Activated naive CD4-positive, alpha-beta T cell treated with anti-CD3 and anti-CD28 coated beads, Interleukin-2, amount 10 ng/mL, durations not matched to agents 7 days and 5 days (primary cell): Measurements from ENCODE around the gene KCNMA1.

Source experiments
- CTCF ChIA-PET: fragments of 350-600 bp; sonication (Branson Sonifier 250); formaldehyde crosslinking; loops from one replicate; lab custom pipeline; 2021; ENCODE audit warnings: antibody characterized with exemption; lab: Charles Lee
- DNase-seq: peaks from one replicate; pipeline ENCODE4 v3.0.0-alpha.2; 2020
- H3K27ac Mint-ChIP-seq: one replicate; pipeline ENCODE4 v1.8.0; 2021; ENCODE audit warnings: mild to moderate bottlenecking, moderate library complexity, mixed read lengths
- H3K27me3 Mint-ChIP-seq: one replicate; pipeline ENCODE4 v1.8.0; 2021; ENCODE audit warnings: mild to moderate bottlenecking, mixed read lengths
- H3K36me3 Mint-ChIP-seq: one replicate; pipeline ENCODE4 v1.8.0; 2021; ENCODE audit warnings: mixed read lengths
- H3K4me1 Mint-ChIP-seq: one replicate; pipeline ENCODE4 v1.8.0; 2021; ENCODE audit warnings: mixed read lengths
- H3K4me3 Mint-ChIP-seq: one replicate; pipeline ENCODE4 v1.8.0; 2021; ENCODE audit warnings: mild to moderate bottlenecking, moderate library complexity, mixed read lengths
- H3K9me3 Mint-ChIP-seq: one replicate; pipeline ENCODE4 v1.8.0; 2021; ENCODE audit warnings: mixed read lengths

The KCNMA1 gene

DNA sequence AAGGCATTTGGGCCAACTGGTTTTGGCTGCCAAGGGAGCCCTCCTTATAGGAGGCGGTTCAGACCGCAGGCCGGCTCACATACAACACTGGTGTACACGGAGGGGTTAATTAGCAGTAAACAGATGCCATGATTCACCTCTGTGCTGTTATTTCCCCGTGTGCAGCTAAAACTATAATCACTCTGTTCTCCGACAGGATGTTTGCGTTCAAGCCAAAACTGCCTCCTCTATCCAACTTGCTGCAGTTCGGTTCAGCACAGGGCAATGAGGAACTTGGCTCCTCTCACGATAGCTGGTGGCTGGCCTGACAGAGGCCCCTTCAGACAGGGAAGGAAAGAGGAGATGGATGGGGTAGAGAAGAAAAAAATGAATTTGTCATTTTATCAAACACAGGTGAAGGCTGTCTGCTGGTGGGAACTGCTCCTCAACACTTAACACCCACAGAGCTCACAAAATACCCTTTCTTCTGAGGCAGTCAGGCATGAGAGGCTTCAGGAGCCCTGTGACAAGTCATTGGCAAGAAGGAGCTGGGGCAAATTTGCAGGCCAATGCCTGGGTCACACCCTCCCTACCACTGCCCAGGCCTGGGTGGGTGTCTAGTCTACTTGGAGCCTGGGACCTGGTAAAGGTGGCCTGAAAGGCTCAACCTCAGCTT is 24.0 kb downstream of the KCNMA1 start:
- H3K4me3 Mint-ChIP-seq: no peak overlapping the region
- H3K4me1 Mint-ChIP-seq: no peaks in the 10 kb centered on the region
- DNase-seq: no peak
- H3K27ac Mint-ChIP-seq: no peak overlapping the region
- H3K27me3 Mint-ChIP-seq: peaks cover 6% of the 10 kb centered on the region
- H3K36me3 Mint-ChIP-seq: no peaks in the 10 kb centered on the region
- H3K9me3 Mint-ChIP-seq: no peaks in the 10 kb centered on the region
- CTCF ChIA-PET: no interaction called here

DNA sequence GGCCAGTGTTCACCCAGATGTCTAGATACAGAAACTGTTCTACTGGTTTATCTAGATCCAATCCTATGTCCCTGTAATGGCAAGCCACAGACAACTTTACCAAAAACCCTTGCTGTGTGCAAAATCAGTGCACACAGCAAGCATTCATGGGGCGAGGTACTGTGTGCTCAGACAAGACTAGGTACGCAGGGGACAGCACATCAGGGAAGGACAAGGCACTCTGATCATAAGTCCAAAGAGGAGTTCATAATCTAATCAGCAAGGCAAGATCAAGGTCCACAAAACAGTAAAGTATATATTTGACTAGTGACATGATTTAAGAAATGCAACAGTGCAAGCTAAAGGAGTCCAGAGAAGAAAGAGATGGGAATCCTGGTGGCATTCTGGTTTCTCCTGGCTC is 25.9 kb downstream of the KCNMA1 start:
- H3K4me1 Mint-ChIP-seq: no peaks in the 10 kb centered on the region
- H3K4me3 Mint-ChIP-seq: no peak overlapping the region
- H3K36me3 Mint-ChIP-seq: no peaks in the 10 kb centered on the region
- CTCF ChIA-PET: no interaction called here
- peaks cover 6% of the 10 kb centered on the region for H3K27me3 Mint-ChIP-seq
- H3K9me3 Mint-ChIP-seq: no peaks in the 10 kb centered on the region
- DNase-seq: no peak
- H3K27ac Mint-ChIP-seq: no peak overlapping the region

DNA sequence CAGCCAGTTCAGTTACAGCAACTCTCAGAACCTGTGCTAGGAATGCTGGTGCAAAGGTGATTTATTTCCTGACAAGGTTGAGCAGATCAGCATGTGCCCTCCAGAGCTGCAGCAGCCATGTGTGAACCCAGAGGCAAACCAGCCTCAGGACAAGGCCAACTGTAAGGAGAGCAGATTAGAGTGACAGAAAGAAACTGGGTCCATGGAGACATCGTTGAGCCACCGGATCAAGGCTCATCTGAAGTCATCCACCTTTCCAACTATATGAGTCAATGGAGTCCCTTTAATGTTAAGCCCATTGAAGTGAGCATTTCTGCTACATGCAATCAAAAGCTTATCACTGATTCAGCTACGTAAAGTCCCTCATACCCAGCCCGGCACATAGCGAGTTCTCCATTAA is 26.4 kb downstream of the KCNMA1 start:
- H3K9me3 Mint-ChIP-seq: no peaks in the 10 kb centered on the region
- CTCF ChIA-PET: no interaction called here
- no peak overlapping the region for H3K4me3 Mint-ChIP-seq
- no peaks in the 10 kb centered on the region for H3K36me3 Mint-ChIP-seq
- no peak overlapping the region for H3K27ac Mint-ChIP-seq
- H3K27me3 Mint-ChIP-seq: peaks cover 6% of the 10 kb centered on the region
- no peaks in the 10 kb centered on the region for H3K4me1 Mint-ChIP-seq
- no peak for DNase-seq

DNA sequence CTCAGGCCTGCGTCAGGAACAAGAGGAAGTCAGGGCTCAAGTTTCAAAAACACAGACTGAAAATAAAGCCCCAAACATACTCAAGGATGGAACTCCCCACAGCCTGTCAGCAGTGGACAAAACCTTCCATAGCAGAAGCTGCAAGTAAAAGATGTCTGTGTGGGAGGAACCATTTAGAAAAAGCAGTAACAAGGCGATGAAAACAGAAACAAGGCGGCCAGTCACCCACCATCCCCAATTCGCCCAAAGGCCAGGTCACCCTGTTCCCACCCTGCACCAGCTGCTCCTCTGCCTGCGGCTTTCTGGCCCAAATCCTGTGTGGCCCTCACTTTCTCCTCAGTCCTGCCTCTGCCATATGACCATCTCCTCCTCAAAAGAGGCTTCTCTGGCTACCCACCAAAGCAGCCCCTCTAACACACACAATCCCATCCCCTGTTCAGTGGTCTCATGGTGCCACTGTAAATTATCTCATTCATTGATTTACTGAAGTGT is 27.8 kb downstream of the KCNMA1 start:
- Mint-ChIP-seq H3K4me3 (no peak overlapping the region), H3K36me3 (no peaks in the 10 kb centered on the region), H3K27me3 (peaks cover 6% of the 10 kb centered on the region), H3K4me1 (no peaks in the 10 kb centered on the region), H3K9me3 (no peaks in the 10 kb centered on the region), H3K27ac (no peak overlapping the region)
- CTCF ChIA-PET: interaction anchor here (0.7 kb wide), 1 partner anchor 9 kb away, joined by 4 read pairs; no protein-coding TSS in a partner anchor
- DNase-seq: no peak

DNA sequence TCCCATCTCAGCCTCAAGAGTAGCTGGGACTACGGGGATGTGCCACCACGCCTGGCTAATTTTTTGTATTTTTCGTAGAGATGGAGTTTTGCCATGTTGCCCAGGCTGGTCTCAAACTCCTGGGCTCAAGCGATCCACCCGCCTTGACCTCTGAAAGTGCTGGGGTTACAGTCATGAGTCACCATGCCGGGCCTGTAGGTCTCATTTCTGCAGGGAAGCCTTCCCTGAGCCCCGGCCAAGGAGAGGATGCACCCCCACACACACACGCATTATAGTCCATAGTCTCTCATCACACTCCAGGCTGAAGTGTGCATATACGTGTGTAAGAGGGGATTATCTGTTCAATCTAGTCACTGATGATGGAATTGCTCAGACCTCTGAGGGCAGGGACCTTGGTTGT is 29.3 kb downstream of the KCNMA1 start:
- Mint-ChIP-seq H3K27me3 (peaks cover 6% of the 10 kb centered on the region), H3K9me3 (no peaks in the 10 kb centered on the region), H3K36me3 (no peaks in the 10 kb centered on the region), H3K4me1 (peaks cover 9% of the 10 kb centered on the region), H3K4me3 (no peak overlapping the region), H3K27ac (no peak overlapping the region)
- CTCF ChIA-PET: no interaction called here
- DNase-seq: no peak

DNA sequence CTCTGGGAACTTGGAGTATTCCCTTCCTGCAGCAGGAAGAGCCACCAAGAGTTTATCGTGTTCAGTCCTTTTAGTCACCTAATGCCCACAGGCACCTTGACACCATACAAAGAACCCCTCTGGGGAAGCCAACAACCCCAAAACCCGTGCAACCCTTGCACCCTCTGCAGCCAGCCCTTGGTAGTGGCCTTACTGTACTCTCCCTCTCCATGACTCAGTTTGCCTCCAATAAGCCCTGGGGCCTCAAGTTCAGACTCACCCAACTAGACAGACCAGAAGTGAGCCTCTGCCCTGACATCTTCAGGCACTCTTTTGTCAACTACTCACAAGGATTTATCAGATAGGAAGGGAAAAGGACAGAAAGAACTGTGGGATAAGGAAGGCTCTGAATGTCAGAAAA is 30.9 kb downstream of the KCNMA1 start:
- H3K4me3 Mint-ChIP-seq: no peak overlapping the region
- no peak for DNase-seq
- no peaks in the 10 kb centered on the region for H3K9me3 Mint-ChIP-seq
- peaks cover 10% of the 10 kb centered on the region for H3K27me3 Mint-ChIP-seq
- CTCF ChIA-PET: no interaction called here
- H3K4me1 Mint-ChIP-seq: peaks cover 16% of the 10 kb centered on the region
- no peaks in the 10 kb centered on the region for H3K36me3 Mint-ChIP-seq
- no peak overlapping the region for H3K27ac Mint-ChIP-seq

DNA sequence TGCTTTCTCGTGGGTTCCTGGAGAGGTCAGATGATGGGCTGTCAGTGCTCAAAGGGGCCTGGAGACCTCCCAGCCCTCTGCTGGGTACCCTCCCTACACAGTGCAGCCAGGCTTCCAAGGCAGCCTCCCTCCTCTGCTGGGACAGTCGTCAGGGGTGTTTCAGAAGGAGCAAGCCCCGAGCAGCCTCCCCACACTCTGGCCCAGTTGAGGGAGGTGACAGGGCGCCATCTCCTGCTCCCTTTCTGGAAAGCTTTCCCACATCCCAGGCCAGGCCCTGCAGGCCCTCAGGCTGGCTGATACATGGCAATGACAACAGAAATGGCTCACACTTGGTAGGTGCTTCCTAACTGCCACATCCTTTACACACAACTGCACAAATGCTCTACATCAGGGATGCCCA is 32.1 kb downstream of the KCNMA1 start:
- CTCF ChIA-PET: no interaction called here
- Mint-ChIP-seq H3K27ac (no peak overlapping the region), H3K4me3 (no peak overlapping the region), H3K4me1 (peaks cover 16% of the 10 kb centered on the region), H3K36me3 (no peaks in the 10 kb centered on the region), H3K9me3 (no peaks in the 10 kb centered on the region), H3K27me3 (peaks cover 10% of the 10 kb centered on the region)
- no peak for DNase-seq

DNA sequence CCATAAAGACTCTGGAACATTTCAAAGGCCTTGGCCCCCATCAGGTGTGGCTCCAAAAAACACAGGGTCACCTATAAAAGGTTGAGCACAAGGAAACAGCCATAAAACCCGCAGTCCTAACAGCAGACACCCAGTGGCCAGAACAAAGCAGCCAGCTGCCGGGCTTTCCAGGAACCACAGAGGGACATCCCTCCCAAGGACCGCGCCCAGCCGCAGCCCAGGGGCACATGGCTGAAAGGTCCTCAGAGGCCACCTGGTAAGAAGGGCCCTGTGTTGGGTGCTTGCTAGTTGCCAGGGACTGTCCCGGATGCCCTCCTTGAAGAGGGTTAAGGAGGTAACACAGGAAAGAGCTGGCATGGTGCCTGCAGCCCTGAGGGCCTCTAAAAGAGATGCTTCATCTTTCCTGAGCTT is 32.7 kb downstream of the KCNMA1 start:
- Mint-ChIP-seq H3K27me3 (peaks cover 5% of the 10 kb centered on the region), H3K36me3 (no peaks in the 10 kb centered on the region), H3K4me1 (peaks cover 16% of the 10 kb centered on the region), H3K4me3 (no peak overlapping the region), H3K9me3 (no peaks in the 10 kb centered on the region), H3K27ac (no peak overlapping the region)
- DNase-seq: no peak
- CTCF ChIA-PET: no interaction called here

DNA sequence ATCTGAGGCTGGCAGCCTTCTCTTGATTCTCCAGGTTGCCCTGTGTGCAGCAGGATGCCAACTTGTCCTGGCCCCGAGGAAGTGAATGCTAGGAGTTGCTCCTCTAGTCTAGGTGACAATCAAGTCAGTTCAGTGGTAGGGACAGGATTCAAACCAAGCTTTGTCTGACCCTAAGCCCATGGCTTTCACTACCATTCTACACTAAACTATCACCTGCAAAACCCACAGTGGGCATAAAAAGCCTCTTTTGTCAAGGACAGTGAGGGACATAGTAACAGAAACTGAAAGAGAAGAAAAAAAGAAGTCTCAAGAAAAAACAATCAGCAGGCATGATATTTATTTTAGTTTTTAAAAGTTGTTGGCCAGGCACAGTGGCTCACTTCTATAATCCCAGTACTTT is 33.5 kb downstream of the KCNMA1 start:
- Mint-ChIP-seq H3K27me3 (peaks cover 4% of the 10 kb centered on the region), H3K4me1 (peaks cover 16% of the 10 kb centered on the region), H3K4me3 (no peak overlapping the region), H3K36me3 (no peaks in the 10 kb centered on the region), H3K27ac (no peak overlapping the region), H3K9me3 (no peaks in the 10 kb centered on the region)
- DNase-seq: no peak
- CTCF ChIA-PET: no interaction called here

DNA sequence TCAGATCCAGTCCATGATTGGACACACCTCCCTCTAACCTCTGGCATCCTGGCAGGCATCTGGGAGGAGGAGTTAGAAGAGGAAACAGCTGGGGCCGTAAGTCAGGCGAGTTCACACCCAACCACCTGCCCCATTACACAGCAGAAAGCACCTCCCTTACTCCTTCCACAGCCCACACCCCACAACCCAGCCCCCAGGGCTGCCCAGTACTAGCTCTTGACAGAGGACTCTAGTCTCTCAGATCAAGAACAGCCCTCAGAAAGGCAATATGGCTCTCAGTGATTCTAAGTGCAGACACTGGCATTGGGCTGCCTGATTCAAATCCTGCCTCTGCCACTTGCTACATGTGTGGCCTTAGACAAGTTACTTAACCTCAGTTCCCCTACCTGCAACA is 34.1 kb downstream of the KCNMA1 start:
- H3K36me3 Mint-ChIP-seq: no peaks in the 10 kb centered on the region
- H3K27me3 Mint-ChIP-seq: peaks cover 4% of the 10 kb centered on the region
- CTCF ChIA-PET: no interaction called here
- no peak for DNase-seq
- H3K27ac Mint-ChIP-seq: no peak overlapping the region
- no peaks in the 10 kb centered on the region for H3K9me3 Mint-ChIP-seq
- peaks cover 16% of the 10 kb centered on the region for H3K4me1 Mint-ChIP-seq
- no peak overlapping the region for H3K4me3 Mint-ChIP-seq

DNA sequence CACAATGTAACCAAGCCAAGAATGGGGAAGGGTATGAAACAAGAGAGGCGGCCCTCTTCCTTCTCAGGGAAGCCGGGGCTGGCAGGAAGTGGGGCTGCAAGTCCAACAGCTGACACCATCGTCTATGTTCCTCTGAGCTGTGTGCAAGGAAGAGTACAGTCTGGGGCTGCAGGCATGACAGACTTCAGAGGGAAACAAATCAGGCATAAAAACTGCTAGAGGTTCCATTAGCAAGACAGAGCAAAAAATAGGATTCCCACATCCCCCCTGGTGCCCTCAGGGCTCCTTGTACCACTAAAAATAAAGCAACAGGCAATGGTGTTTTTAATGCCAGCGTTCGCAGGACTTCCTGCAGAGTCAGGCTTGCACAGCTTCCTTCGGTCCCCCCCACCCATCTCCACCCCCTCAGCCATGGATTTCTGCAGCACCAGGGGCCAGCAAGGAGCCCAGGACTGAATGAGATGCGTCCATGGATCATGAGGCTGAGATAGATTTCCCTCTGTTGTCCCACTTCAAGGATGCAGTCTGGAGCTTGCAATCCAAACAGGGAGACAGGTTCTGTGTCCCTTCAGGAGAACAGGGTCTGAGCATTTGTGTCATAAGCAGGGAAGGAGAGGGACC is 34.6 kb downstream of the KCNMA1 start:
- Mint-ChIP-seq H3K9me3 (no peaks in the 10 kb centered on the region), H3K4me1 (peaks cover 16% of the 10 kb centered on the region), H3K27me3 (peaks cover 4% of the 10 kb centered on the region), H3K36me3 (no peaks in the 10 kb centered on the region), H3K4me3 (no peak overlapping the region), H3K27ac (no peak overlapping the region)
- CTCF ChIA-PET: no interaction called here
- DNase-seq: no peak

DNA sequence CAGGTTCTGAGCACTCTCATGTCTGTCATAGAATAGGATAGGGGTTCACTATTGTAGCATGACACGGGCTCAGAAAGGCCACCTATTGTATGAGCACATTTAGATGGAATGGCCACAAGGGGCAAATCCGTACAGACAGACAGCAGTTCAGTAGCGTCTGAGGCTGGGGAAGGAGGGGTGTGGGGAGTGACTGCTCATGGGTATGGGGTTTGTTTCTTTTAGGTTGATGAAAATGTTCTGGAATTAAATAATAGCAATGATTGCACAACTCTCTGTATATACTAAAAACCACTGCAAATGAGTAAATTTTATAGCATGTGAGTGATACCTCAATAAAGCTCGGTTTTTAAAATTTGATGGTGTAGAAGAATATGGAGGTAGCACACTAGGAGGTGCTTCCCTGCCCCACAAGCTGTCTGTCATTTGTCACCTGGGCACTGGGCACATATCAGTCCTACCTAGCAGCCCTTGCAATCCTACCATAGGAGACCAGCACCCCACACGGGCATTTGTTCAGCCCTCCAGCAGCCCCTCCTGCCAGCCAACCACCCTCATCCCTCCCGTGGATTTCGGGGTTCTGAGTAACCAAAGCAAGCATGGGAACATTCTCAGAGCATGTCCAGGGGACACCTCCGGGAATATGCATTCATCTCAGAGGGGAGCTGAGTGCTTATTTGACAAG is 35.2 kb downstream of the KCNMA1 start:
- CTCF ChIA-PET: no interaction called here
- no peaks in the 10 kb centered on the region for H3K9me3 Mint-ChIP-seq
- peaks cover 16% of the 10 kb centered on the region for H3K4me1 Mint-ChIP-seq
- H3K27me3 Mint-ChIP-seq: peaks cover 7% of the 10 kb centered on the region
- H3K27ac Mint-ChIP-seq: no peak overlapping the region
- no peak for DNase-seq
- no peak overlapping the region for H3K4me3 Mint-ChIP-seq
- no peaks in the 10 kb centered on the region for H3K36me3 Mint-ChIP-seq

DNA sequence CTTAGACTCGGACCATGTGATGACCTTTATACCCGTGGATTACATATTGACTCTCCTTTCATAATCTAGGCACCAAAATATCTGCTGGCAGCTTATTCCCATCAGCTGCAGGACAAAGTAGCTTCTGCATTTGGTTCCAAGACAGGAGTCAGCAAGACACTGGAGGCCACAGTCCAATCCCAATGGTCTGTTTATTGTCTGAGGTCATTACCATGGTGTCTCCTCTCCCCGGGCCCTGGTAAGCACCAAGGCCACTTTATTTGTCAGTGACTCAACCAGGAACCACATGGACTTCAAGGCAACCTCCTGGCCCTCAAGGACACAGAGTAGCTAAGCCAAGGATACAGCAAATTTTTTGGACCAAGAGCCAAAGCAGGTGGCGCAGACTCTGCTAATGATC is 36.1 kb downstream of the KCNMA1 start:
- Mint-ChIP-seq H3K4me3 (no peak overlapping the region), H3K4me1 (peaks cover 16% of the 10 kb centered on the region), H3K27ac (no peak overlapping the region), H3K36me3 (no peaks in the 10 kb centered on the region), H3K27me3 (peaks cover 7% of the 10 kb centered on the region), H3K9me3 (no peaks in the 10 kb centered on the region)
- CTCF ChIA-PET: no interaction called here
- DNase-seq: no peak

DNA sequence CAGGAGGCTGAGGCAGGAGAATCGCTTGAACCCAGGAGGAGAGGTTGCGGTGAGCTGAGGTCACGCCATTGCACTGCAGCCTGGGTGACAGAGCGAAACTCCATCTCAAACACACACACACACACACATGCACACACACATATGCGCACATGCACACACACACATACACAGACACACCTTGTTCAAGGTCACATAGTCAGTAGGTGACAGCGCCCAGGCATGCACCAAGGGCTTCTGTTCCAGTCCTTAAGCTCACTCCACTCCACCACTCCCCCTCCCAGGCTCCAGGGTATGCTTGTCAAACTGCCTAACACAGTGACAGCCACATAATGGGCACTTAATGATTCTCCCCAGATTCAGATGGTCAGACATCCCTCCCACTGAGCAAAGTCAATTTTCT is 37.0 kb downstream of the KCNMA1 start:
- DNase-seq: no peak
- Mint-ChIP-seq H3K4me3 (no peak overlapping the region), H3K27me3 (peaks cover 7% of the 10 kb centered on the region), H3K27ac (no peak overlapping the region), H3K36me3 (no peaks in the 10 kb centered on the region), H3K9me3 (no peaks in the 10 kb centered on the region), H3K4me1 (peaks cover 16% of the 10 kb centered on the region)
- CTCF ChIA-PET: interaction anchor here (0.6 kb wide), 1 partner anchor 9 kb away, joined by 4 read pairs; no protein-coding TSS in a partner anchor

DNA sequence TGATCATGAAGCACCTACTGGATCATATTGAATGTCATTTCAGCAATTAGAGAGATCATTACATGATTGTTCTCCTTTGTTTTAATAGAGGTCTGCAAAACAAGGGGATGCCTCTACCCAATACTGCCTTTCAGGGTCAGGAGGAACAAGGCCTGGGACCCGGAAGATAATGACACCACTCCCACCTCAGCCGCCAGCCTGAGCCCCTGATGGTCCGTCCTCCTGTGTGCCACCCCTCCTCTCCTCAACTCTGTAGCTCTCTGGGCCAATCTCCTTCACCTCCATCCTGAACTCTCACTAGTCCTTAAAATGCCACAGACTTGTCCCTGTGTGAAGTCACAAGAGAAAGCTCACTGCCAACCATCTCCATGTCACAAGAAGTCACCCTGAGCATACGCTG is 38.0 kb downstream of the KCNMA1 start:
- Mint-ChIP-seq H3K4me1 (peaks cover 16% of the 10 kb centered on the region), H3K36me3 (no peaks in the 10 kb centered on the region), H3K27me3 (peaks cover 7% of the 10 kb centered on the region), H3K4me3 (no peak overlapping the region), H3K9me3 (no peaks in the 10 kb centered on the region), H3K27ac (no peak overlapping the region)
- CTCF ChIA-PET: no interaction called here
- DNase-seq: no peak
